Sigmoid colon (tissue), 4 donors: ENCODE results near the gene BCL2L13.

ENCODE experiments used
- EP300 ChIP-seq, 4 donors: sonication (generic); formaldehyde crosslinking; IDR thresholded peaks; one replicate each; pipeline ENCODE4 v1.6.1; 2017; ENCODE audit warnings: antibody characterized with exemption in 4 of 4
- POLR2A ChIP-seq, 2 donors: fragments of 450-650 bp; IDR thresholded peaks; one replicate each; pipeline ENCODE4 v1.6.1; 2016; ENCODE audit warnings: antibody characterized with exemption in 2 of 2, mild to moderate bottlenecking in 2 of 2, moderate library complexity in 2 of 2
- POLR2AphosphoS5 ChIP-seq, 4 donors: sonication (generic); formaldehyde crosslinking; IDR thresholded peaks; one replicate each; pipeline ENCODE4 v1.6.1; 2017; ENCODE audit warnings: antibody characterized with exemption in 4 of 4
- TF ChIP-seq, protein P1 (sequence below), 4 experiments: fragments of 450-650 bp in 3 of 4; fragments of 200-600 bp in 1 of 4; IDR thresholded peaks; one replicate each; pipeline ENCODE4 v1.5.1; 2016 to 2019; ENCODE audit warnings: antibody characterized with exemption in 4 of 4, mild to moderate bottlenecking in 3 of 4, moderate library complexity in 2 of 4

DNA sequence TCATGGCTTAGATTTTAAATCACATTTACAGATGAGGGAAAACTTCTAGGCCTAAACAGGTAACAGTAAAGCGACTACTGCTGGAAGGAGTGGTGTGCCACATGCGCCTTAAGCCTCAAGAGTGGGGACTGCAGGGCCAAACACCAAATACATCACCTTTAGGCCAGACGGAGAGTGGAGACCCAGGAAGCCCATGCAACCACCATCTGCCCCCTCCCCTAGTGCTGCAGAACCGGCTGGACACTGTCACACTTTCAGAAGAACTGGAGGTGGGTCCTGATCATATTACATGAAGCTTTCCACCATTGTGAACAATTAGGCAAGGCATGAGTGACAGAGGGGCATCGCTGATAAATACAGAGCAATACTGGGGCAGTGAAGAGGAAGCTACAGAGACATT lies 46.4 kb upstream of the BCL2L13 start:
- TF ChIP-seq, protein P1, sequence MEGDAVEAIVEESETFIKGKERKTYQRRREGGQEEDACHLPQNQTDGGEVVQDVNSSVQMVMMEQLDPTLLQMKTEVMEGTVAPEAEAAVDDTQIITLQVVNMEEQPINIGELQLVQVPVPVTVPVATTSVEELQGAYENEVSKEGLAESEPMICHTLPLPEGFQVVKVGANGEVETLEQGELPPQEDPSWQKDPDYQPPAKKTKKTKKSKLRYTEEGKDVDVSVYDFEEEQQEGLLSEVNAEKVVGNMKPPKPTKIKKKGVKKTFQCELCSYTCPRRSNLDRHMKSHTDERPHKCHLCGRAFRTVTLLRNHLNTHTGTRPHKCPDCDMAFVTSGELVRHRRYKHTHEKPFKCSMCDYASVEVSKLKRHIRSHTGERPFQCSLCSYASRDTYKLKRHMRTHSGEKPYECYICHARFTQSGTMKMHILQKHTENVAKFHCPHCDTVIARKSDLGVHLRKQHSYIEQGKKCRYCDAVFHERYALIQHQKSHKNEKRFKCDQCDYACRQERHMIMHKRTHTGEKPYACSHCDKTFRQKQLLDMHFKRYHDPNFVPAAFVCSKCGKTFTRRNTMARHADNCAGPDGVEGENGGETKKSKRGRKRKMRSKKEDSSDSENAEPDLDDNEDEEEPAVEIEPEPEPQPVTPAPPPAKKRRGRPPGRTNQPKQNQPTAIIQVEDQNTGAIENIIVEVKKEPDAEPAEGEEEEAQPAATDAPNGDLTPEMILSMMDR (IDR thresholded peaks at IDR 0.05) = no peak
- TF ChIP-seq POLR2A (IDR thresholded peaks at IDR 0.05) (no peak), POLR2AphosphoS5 (IDR thresholded peaks at IDR 0.05) (no peak), EP300 (IDR thresholded peaks at IDR 0.05) (no peak)
